ENCODE data around the gene SERPINB1.
"Not testable (repeated sequence)": the region's sequence is repeated elsewhere in the genome, so short reads cannot be mapped to it uniquely, and the experiment has no call there.

The SERPINB1 gene

DNA sequence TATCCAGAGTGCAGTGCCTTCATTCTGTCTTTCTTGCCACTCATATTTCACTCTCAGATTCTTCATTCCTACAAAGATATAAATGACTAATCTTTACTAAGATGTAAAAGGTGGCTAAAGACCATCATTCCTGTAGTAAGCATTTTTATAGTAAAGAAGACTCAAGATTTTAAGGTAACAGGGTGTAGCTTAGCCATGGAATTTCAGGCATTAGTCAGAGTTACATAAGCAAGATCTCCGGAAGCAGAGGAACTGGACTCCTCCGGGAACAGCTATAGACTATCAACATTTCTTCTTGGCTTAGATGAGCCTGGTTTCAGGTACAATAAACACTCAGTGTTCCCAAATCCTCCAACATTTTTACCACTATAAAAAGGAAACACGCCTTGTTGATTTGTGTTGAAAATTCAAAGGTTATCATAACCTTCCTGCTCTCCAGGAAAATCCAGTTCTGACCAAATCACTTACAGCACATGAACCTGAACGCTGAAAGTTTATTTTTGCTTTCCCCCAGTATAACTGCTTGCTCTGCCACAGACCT is 23.7 kb downstream of the SERPINB1 start:
- peak; percentile 23 for DNase-seq

DNA sequence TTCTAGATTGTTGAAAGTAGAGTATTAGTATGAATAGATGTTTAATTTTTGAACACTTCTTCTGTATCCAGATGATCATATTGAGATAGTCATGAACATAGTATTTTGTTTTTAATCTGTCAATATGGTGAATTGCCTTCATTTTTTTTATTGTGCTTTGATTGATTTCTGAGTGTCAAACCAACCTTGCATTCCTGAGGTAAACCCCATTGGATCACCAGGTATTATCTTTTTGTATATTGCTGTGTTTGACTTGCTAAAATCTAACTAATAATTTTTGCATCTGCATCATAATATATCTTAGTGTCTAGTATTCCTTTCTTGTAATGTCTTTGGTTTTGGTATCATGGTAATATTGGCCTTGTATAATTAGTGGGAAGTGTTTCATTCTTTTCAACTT is 25.5 kb downstream of the SERPINB1 start:
- no peak for DNase-seq

GRCh38 chr6:2812695-2813094 is 29.0 kb downstream of the SERPINB1 start:
- DNase-seq, result no peak

GRCh38 chr6:2810092-2810671 is 31.5 kb downstream of the SERPINB1 start:
- no peak for DNase-seq

- DNase-seq, result no peak
Measured at GRCh38 chr6:2809015-2809414, 32.6 kb downstream of the SERPINB1 start.

DNA sequence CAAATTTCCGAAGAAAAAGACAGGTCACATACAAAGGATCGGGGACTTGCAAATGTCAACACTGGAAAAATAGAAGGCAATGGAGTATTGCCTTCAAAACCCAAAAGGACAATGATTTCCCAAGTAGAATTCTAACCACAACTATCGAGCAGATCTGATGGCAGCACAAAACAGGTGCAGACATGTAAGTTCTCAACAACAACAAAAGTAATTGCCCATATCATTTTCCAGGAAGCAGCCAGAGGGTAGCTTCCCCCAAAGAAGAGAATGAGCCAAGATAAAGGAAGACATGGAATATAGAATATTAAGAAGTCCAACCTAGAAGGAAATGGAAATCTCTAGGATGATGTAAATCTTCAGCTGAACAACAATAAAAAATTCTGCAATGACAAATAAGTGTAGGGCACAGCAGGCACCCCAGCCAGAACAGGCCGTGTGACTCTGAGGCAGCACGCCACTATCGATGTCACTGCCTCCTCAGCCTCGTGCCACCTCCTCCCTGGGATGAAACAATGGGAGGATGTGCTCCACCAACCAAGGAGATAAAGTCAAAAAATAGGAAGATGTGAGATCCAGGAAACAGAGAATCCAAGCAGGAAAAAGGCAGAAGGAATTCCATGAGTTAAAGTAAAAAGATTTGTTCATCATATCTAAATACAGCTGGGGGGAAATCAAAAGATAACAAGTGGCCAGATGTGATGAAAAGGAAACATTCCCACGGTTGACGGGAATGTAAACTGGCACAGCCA is 34.1 kb downstream of the SERPINB1 start:
- peak; percentile 47 for DNase-seq

- DNase-seq, result no peak
Measured at GRCh38 chr6:2806644-2807043, 35.0 kb downstream of the SERPINB1 start.

GRCh38 chr6:2805031-2805430 is 36.6 kb downstream of the SERPINB1 start:
- DNase-seq, result no peak

DNA sequence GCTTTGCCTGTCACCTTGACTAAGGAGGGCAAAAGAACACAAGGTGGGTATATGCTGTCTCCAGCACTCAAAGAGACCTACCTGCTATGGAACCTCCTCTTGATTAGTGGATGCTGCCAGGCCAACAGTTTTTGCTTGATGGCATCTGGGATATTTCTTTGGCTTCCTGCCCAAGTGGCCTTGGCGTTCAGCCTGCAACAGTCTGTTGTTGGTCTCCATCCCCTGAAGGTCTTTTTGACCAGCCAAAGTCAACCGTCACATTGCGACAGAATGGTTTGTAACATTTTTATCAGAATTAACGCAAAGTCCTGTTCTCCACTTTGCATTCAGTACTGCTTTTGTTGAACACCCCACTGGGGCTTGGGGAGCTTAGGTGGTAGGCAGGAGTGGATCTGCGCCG is 37.1 kb downstream of the SERPINB1 start:
- DNase-seq, result no peak

- DNase-seq, result no peak
Measured at GRCh38 chr6:2803731-2804429, 37.8 kb downstream of the SERPINB1 start.

DNA sequence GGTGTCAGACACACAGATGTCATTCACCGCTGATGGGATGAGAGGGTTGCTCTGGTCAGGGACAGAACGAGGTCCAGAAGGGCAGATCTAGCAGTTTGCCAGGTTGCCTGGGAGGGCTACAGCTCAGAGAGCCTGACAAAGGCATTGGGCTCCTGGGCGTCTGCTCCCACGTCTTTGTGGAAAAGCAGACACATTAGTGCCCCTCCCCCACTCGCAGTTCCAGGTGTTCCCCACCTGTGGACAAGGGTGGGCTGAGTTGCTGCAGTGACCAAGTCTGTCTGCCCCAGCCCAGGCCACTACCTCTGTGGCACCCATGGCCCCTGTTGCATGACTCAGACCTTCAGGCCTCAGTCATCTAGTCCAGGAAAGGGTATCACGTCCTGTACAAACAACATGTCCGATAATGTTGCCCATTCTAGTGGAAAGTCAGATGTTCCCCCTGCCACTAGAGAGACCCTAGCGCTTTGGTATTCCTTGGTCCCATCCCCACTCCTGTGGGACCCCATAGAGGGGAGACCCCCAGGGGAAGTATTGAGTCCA is 39.1 kb downstream of the SERPINB1 start:
- DNase-seq, result no peak

GRCh38 chr6:2801687-2802086 is 40.0 kb downstream of the SERPINB1 start:
- DNase-seq, result not testable (repeated sequence)

DNA sequence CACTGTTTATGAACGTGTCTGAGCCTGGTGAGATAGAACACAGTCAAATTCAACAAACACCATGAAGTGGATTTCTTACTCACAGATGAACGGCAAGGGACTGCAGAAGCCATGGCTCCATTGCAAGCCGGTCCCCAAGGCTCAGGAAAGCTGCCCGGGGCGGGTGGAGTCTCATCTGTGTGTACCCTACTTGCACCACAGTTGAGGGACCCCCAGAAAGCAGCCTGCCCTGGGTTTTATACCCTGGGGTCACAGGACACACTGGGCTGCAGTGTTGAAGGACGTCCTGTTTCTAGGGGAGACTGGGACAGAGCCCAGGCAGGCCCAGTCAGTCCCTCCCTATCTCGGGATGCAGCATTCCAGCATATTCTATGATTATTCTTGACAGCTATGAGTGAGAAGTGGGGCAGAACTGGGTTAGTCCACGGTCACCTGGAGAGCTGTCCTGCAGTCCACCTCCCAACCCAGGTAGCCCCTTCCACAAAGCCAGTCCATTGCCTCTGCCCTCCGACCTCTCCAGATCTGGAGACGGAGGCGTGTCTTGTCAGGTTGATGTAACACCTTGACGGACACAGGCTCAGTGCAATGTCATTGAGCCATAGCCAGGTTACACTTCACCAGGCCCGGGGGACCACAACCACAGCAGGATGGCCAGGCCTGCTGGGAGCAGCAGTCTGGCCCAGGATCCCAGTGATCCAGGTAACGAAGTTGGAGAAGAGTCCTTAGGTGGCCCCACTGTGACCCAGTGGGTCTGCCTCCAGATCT is 40.9 kb downstream of the SERPINB1 start:
- no peak for DNase-seq

- DNase-seq, result no peak
Measured at GRCh38 chr6:2799936-2800527, 41.6 kb downstream of the SERPINB1 start.

DNA sequence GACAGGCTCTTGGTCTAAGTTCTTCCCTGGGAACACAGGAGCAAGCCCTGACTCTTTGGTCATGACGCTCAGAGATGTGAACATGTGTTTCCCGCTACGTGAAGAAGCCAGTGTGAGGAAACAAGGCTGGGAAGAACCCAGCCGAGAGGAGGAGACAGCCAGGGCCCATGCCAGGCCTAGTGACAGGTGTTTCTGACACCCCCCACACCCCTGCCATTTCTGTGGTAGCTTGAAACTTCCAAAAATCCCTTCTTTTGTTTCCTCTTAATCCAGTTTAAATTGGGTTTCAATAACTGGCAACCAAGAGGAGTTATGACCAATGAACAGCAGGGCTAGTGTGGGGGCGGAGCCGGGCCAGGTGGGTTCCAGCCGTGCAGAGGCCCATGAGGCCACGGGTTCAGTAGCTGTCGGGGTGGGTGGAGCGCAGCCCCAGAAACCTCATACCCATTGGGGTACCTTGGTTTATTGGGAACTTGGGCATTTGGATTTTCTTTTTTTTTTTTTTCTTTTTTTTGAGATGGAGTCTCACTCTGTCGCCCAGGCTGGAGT is 43.0 kb downstream of the SERPINB1 start:
- no peak for DNase-seq

DNA sequence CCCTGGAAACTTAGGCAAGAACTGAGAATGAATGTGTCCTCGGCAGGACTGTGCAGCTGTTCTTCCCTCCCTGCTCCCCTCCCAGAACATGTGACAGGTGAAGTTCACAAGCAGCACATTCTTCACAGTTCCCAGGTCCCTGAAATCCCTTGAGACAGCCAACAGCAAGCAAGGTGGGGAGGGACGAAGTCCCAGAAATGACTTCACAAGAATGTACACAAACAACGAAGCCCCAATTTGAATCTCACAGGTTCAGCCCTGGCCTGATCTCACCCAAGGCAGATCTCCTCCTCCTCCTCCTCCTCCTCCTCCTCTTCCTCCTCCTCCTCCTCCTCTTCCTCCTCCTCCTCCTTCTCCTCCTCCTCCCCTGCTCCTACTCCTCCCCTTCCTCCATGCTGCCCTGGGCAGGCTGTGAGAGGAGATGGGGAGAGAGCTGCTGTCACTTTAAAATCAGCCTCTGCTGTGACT is 44.1 kb downstream of the SERPINB1 start:
- peak; percentile 21 for DNase-seq

DNA sequence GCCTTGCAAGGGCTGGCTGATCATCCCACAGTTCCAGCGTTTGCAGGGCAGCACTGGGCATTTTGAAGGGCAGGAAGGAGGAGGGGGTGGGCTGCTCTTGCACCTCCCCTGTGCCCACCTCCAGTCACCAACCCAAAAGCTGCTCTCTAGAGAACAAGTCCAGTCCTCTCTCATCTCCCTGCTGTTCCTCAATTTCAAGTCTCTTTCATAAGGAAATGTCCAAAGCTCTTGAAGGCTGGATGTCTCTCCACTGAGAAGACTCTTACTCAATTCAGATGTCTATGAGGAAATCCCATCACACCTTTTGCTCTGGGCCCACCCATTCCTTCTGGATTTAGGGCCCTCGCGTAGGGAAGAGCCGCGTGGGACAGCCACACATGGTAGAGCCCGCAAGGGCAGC is 44.8 kb downstream of the SERPINB1 start:
- no peak for DNase-seq

GRCh38 chr6:2795956-2796355 is 45.7 kb downstream of the SERPINB1 start:
- DNase-seq, result no peak

DNA sequence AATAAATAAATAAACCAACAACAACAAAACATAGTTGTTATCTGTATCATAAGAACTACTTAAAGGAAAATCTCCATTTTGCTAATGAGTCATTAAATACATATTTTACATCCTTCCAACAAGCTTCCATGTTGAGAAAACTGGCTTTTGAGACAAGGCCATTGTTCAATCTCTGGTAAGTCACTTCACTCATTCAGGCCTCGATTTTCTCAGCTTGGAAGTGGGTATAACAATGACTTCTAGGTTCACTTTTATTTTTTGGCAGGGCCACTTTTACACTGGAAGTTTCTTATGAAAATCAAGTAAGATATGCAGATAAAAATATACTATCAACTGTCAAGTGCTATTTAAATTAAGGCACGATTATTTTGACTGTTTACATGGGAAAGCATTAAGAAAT is 46.5 kb downstream of the SERPINB1 start:
- DNase-seq, result no peak

DNA sequence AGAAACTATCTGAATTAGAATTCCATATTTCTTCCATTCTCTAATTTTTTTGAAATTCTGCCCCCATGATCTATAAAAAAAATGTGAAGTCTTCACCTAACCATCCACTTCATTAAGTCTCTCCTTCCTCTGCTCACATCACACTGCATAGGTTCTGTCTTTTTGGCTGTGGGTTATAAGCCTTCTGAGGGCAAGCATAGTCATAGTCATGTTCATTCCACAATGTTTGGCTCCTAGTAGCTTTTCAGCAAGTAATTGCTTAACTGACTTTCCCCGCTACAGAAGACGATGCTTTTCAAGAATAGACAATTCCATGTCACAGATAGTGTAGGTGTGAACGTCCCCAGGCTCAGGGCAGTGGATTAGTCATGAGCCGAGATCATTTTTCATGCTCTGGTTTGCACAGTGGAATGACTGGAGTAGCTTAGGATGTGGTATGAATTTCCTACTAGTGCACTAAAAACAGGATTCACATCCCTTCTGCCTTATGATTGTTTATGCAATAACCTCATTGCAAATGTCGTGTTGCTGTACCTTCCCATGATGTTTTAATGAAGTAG is 47.4 kb downstream of the SERPINB1 start:
- DNase-seq, result no peak

DNA sequence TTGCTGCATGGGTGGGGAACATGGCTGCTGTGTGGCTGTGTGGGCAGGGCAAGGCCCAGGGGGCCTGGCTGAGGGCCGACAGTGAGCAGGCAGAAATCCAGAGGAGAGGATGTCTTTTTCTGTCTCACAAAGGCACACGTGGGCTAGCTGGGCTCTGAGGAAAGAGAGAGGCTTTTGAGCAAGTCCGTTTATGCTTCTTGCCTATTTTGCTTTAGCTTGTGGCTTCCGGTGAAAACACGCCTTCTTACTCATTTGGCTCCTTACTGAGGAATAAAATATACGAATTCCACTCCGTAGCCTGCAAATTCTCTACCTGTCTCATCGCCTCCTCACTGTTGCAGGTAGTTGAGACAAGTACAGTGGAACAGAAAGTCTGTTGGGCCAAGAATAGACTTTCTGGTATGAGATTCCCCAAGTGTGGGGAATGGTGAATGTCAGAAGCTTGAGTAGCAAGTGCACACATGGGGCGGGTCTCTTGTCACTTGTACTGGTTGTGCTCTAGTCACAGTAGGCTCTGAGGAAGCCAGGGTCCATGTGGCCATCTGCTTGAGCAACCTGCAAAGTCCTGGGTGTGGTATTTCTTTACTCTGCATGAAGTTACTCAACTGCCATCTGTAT is 48.0 kb downstream of the SERPINB1 start:
- no peak for DNase-seq

All from right kidney (tissue), 1 donor.